Heart left ventricle (tissue), 16 donors: ENCODE results near the gene ATP13A4. TPM values are rescaled to one million over a fixed set of nuclear protein-coding genes. Genes with fewer than 3 reads are reported as not detected.

Experiments used
- ATAC-seq, 4 donors: fragments of 200-7000 bp; cut with Tn5 transposase; one replicate each; pipeline ENCODE4 v1.9.1; 2020 to 2022; ENCODE audit warnings: moderate library complexity in 4 of 4, mild to moderate bottlenecking in 3 of 4, moderate number of reproducible peaks in 1 of 4
- DNase-seq, 5 donors: peaks; one replicate each; pipeline ENCODE4 v3.0.0-alpha.2; 2020
- H3K27ac ChIP-seq, 12 donors: fragments of 200-600 bp; sonication (generic) in 4 of 12; one replicate each; pipeline versions ENCODE4 v1.5.0 to v1.8.0; 2016 to 2022; ENCODE audit warnings: mild to moderate bottlenecking in 2 of 12
- H3K27me3 ChIP-seq, 9 donors: fragments of 200-600 bp; sonication (generic) in 2 of 9; one replicate each; pipeline versions ENCODE4 v1.5.1 to v1.8.0; 2016 to 2022; ENCODE audit warnings: mild to moderate bottlenecking in 3 of 9
- H3K36me3 ChIP-seq, 9 donors: fragments of 200-600 bp; sonication (generic) in 2 of 9; one replicate each; pipeline versions ENCODE4 v1.5.0 to v1.8.0; 2018 to 2022; ENCODE audit warnings: mild to moderate bottlenecking in 2 of 9
- H3K4me1 ChIP-seq, 12 donors: fragments of 200-600 bp; sonication (generic) in 4 of 12; one replicate each; pipeline versions ENCODE4 v1.5.0 to v1.8.0; 2016 to 2022; ENCODE audit warnings: mild to moderate bottlenecking in 3 of 12
- H3K4me3 ChIP-seq, 12 donors: fragments of 200-600 bp; sonication (generic) in 4 of 12; one replicate each; pipeline versions ENCODE4 v1.5.0 to v1.8.0; 2017 to 2022; ENCODE audit warnings: mild to moderate bottlenecking in 9 of 12, moderate library complexity in 4 of 12
- H3K9me3 ChIP-seq, 12 donors: fragments of 200-600 bp; sonication (generic) in 4 of 12; one replicate each; pipeline versions ENCODE4 v1.5.0 to v1.8.0; 2016 to 2022; ENCODE audit warnings: mild to moderate bottlenecking in 1 of 12
- POLR2A ChIP-seq, 2 donors: fragments of 450-650 bp; IDR thresholded peaks; one replicate each; pipeline ENCODE4 v1.6.1; 2017; ENCODE audit warnings: antibody characterized with exemption in 2 of 2, mild to moderate bottlenecking in 2 of 2, moderate library complexity in 2 of 2
- WGBS, 4 donors: extraction: QIAGEN DNeasy Blood & Tissue Kit in 2 of 4; methylation state at CpG; one replicate each; pipeline versions ENCODE4 v1.1.5 to v1.1.7; 2013 to 2018; 5-methylcytosine and 5-hydroxymethylcytosine counted together
- intact Hi-C, 10 donors: fragments of 100-400 bp; cut with DNase I; formaldehyde crosslinking; loops; one replicate each; pipeline versions ENCODE4 v1.11.1 to v1.14.2; 2022
- polyA plus RNA-seq, 2 donors: library from polyadenylated mRNA; stranded (reverse); fragments of 200-250 nt; gene quantifications; one replicate each; pipeline ENCODE4 v1.2.3, GENCODE V29; 2013
- total RNA-seq, 9 donors: library from RNA; depleted of rRNA in 2 of 9; stranded (reverse); fragments of >200 nt in 2 of 9; fragmentation: NEBNext Ultra II Directional in 3 of 9; extraction: Animal tissue kit (Norgen Biotek cat#: 25700) in 3 of 9; gene quantifications; one replicate each; pipeline versions ENCODE4 v1.1.0 to v1.2.4, GENCODE V29; 2016 to 2023
- TF ChIP-seq, protein P1 (sequence below), 12 donors: fragments of 200-600 bp; sonication (generic) in 4 of 12; IDR thresholded peaks; one replicate each; pipeline versions ENCODE4 v1.5.0 to v1.8.0; 2018 to 2022; ENCODE audit warnings: antibody characterized with exemption in 12 of 12, mild to moderate bottlenecking in 5 of 12
- donor health status: ischemic (EF 13 %, LVEDD 7.1; RV severe dilation, severe dysfunction).
- donor health status: healthy with polysubstance abuse.
- donor health status: DM: no; HTN: yes; CAD: no.
- donor health status: DM: no; HTN: no; CAD: no.
- donor health status: ischemic (EF 25% LVEDD 6.9; RV normal size, moderate dysfunction).
- donor health status: ischemic (EF 25% LVEDD 5.7; RV mildly dilated, moderate dysfunction).
- donor health status: healthy.
- donor health status: DM: yes; HTN: yes; CAD: no.
- donor health status: ischemic (EF 35%, LVEDD 5.7; RV mildly dilated, moderate dysfunction).
- donor health status: nonischemic (EF 11% LVEDD 7.7; RV severe dilation, severe dysfunction).
- donor health status: DM: yes; HTN: yes; CAD: no.
- donor health status: PGD.
- donor health status: ischemic (EF 29% LVEDD 5.4; RV normal size, mild dysfunction).
- donor health status: nonischemic (EF 23%, LVEDD 6.1; RV moderate dilation, normal function).

ATP13A4 gene
- total and polyA plus RNA-seq, 11 donors, result 0.48 to 0.97 (median 0.51) TPM; not detected in 8

DNA sequence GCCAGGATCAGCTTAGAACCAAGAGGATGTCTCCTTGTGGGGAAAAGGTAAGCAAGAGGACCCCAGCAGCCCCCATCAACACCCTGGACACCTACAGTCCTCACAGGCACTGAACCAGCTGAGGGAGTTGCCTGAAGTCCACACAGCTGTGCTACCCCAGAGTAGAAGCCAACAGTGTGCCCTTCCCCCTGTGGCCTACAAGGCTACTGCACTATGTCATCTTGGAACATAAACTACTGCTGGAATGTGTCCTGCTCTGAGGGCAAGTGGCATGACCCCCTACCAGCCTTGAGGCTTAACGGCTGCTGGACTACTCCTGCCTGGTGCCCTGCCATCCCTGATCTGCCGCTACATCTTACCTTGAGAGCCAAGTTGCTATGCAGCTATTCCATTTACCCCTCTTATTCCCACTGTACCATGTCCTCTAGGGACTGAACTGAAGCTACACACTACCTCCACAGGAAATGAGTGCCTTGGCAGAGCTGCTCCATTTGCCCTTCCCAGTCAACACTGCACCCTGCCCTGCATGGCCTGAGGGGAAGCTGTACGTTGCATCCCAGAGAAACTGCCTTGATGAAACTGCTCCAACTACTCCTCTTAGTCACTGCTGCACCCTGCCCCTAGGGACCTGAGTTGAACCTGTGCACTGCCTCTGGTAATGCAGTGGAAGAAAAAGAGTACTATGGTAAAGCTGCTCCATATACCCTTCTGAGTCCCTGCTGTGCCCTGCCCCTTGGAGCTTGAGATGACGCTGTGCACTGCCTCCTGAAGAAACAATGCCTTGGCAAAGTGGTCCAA, 135.9 kb downstream of the ATP13A4 start:
- no peak for DNase-seq
- Histone ChIP-seq H3K9me3 (peaks cover 0 to 50% (median 18%) of the 10 kb centered on the region in 12 donors), H3K27ac (no peak overlapping the region), H3K36me3 (no peaks in the 10 kb centered on the region), H3K4me3 (no peak overlapping the region), H3K27me3 (no peaks in the 10 kb centered on the region), H3K4me1 (no peaks in the 10 kb centered on the region)
- WGBS, 4 donors, result 90 to 93% (median 90%) methylated on average over 4 of the region's 4 CpGs
- ATAC-seq, result no peak
- no peak for TF ChIP-seq POLR2A (IDR thresholded peaks at IDR 0.05)
- TF ChIP-seq, protein P1, sequence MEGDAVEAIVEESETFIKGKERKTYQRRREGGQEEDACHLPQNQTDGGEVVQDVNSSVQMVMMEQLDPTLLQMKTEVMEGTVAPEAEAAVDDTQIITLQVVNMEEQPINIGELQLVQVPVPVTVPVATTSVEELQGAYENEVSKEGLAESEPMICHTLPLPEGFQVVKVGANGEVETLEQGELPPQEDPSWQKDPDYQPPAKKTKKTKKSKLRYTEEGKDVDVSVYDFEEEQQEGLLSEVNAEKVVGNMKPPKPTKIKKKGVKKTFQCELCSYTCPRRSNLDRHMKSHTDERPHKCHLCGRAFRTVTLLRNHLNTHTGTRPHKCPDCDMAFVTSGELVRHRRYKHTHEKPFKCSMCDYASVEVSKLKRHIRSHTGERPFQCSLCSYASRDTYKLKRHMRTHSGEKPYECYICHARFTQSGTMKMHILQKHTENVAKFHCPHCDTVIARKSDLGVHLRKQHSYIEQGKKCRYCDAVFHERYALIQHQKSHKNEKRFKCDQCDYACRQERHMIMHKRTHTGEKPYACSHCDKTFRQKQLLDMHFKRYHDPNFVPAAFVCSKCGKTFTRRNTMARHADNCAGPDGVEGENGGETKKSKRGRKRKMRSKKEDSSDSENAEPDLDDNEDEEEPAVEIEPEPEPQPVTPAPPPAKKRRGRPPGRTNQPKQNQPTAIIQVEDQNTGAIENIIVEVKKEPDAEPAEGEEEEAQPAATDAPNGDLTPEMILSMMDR (IDR thresholded peaks at IDR 0.05), result no peak
- intact Hi-C loops, result no loop called here

DNA sequence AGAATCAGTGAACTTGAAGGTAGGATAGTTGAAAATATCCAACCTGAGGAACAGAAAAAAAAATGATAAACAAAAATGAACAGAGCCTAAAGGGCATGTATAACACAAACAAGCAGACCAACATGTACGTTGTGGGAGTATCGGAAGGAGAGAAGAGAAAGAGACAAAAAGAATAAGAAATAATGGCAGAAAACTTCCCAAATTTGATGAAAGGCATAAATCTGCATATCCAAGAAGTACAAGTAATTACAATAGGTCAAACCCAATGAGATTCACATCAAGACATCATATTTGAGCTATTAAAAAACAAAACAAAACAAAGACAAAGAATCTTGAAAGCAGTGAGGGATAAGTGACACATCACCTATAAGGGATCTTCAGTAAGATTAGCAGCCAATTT, 138.1 kb downstream of the ATP13A4 start:
- H3K4me3 ChIP-seq, result no peak overlapping the region
- DNase-seq, result no peak
- intact Hi-C loops, result no loop called here

DNA sequence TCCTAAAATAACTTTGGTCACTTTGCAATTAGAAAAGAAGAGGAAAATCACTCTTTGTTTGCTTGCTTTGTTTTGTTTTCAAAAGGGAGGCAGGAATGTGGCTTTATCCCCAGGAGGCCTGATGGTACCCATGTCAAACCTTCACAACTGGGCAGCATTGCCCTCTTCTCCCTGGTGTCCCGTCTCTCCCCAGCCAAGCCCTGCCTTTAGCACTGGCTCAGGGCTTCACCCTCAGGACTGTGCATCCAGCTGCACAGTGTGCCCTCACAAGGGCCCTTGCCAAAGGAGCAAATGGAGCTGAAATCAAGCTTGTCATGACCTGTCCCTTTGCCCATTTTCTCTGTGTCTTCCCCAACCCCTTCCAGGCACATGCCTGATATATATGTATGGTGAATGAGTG, 147.0 kb downstream of the ATP13A4 start:
- ATAC-seq, result no peak
- Histone ChIP-seq H3K27me3 (no peaks in the 10 kb centered on the region), H3K4me3 (no peak overlapping the region), H3K27ac (no peak overlapping the region), H3K36me3 (no peaks in the 10 kb centered on the region), H3K9me3 (no peaks in the 10 kb centered on the region), H3K4me1 (no peaks in the 10 kb centered on the region)
- no peak for TF ChIP-seq POLR2A (IDR thresholded peaks at IDR 0.05)
- TF ChIP-seq, protein P1 (IDR thresholded peaks at IDR 0.05), result no peak
- no peak for DNase-seq
- 61 to 89% (median 69%) methylated on average over 1 of the region's 1 CpG for WGBS, 4 donors
- intact Hi-C loops, result no loop called here

More for the DNA sequence above, 138.1 kb downstream of the ATP13A4 start:
- Histone ChIP-seq H3K36me3 (no peaks in the 10 kb centered on the region), H3K27me3 (no peaks in the 10 kb centered on the region), H3K9me3 (peaks cover 0 to 49% (median 18%) of the 10 kb centered on the region in 12 donors), H3K27ac (no peak overlapping the region), H3K4me1 (no peaks in the 10 kb centered on the region)
- 91 to 94% (median 92%) methylated on average over 2 of the region's 2 CpGs for WGBS, 4 donors
- no peak for ATAC-seq
- TF ChIP-seq POLR2A (IDR thresholded peaks at IDR 0.05), result no peak
- TF ChIP-seq, protein P1 (IDR thresholded peaks at IDR 0.05), result no peak

DNA sequence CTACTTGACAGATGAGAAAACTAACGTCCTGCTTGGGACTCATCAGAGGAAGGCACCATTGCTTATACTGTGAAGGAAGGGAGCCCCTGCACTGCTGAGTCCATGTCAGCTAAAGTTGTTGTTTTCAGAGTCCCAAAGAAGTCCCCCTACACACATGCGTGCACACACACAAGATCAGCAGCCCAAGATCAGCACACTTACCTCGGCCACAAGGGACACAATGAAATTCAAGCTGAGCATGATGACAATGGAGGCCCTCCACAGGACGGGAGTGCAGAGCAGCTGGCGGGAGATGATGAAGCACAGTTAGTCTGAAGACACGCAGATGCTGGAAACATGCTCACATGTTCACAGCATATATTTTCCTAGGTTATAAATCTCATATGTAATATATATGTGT, 147.6 kb downstream of the ATP13A4 start:
- 74 to 80% (median 76%) methylated on average over 6 of the region's 6 CpGs for WGBS, 4 donors

More for the DNA sequence above, 147.6 kb downstream of the ATP13A4 start:
- intact Hi-C loops, result no loop called here
- ATAC-seq, result no peak
- Histone ChIP-seq H3K36me3 (no peaks in the 10 kb centered on the region), H3K27ac (no peak overlapping the region), H3K9me3 (no peaks in the 10 kb centered on the region), H3K27me3 (no peaks in the 10 kb centered on the region), H3K4me1 (no peaks in the 10 kb centered on the region), H3K4me3 (no peak overlapping the region)
- DNase-seq, result no peak
- TF ChIP-seq POLR2A (IDR thresholded peaks at IDR 0.05), result no peak
- TF ChIP-seq, protein P1 (IDR thresholded peaks at IDR 0.05), result no peak
